Fibroblast of lung (primary cell): Measurements from ENCODE around the gene PABPN1. TPM values are rescaled to one million over a fixed set of nuclear protein-coding genes. Genes with fewer than 3 reads are reported as not detected.

Source experiments
- DNase-seq, 2 donors: peaks; one replicate each; pipeline versions ENCODE4 v3.0.0 to v3.0.0-alpha.2; 2010; ENCODE audit warnings: low read depth in 2 of 2
- H2AFZ ChIP-seq: 2 replicates; pipeline ENCODE4 v1.5.1; 2012; ENCODE audit warnings: low read length, control low read depth, inconsistent platforms
- H3K27ac ChIP-seq: 2 replicates; pipeline ENCODE4 v1.5.1; 2011; ENCODE audit warnings: low read length, control low read depth; ENCODE audit not compliant: insufficient read depth
- H3K27me3 ChIP-seq: 2 replicates; pipeline ENCODE4 v1.5.1; 2011; ENCODE audit warnings: mild to moderate bottlenecking, low read length; ENCODE audit not compliant: control insufficient read depth, insufficient read depth
- H3K36me3 ChIP-seq: 2 replicates; pipeline ENCODE4 v1.5.1; 2011; ENCODE audit warnings: low read length; ENCODE audit not compliant: control insufficient read depth, insufficient read depth
- H3K4me1 ChIP-seq: 2 replicates; pipeline ENCODE4 v1.5.1; 2011; ENCODE audit warnings: low read length; ENCODE audit not compliant: control insufficient read depth, insufficient read depth; ENCODE audit errors: extremely low read depth
- H3K4me2 ChIP-seq: 2 replicates; pipeline ENCODE4 v1.5.1; 2011; ENCODE audit warnings: low read length, control low read depth; ENCODE audit not compliant: insufficient read depth; ENCODE audit errors: extremely low read depth
- H3K4me3 ChIP-seq, 4 experiments: fragments of 200-600 bp in 1 of 4; sonication (generic) in 1 of 4; replicated peaks in 1 of 4; 2 replicates each; pipeline ENCODE4 v1.5.1; 2011 to 2016; ENCODE audit warnings: low read length in 4 of 4, low read depth in 3 of 4, mild to moderate bottlenecking in 3 of 4, control low read depth in 2 of 4, inconsistent platforms in 1 of 4, mixed read lengths in 1 of 4; ENCODE audit not compliant: insufficient read depth in 1 of 4; ENCODE audit errors: control extremely low read depth in 1 of 4
- H3K79me2 ChIP-seq: 2 replicates; pipeline ENCODE4 v1.5.1; 2012; ENCODE audit warnings: mild to moderate bottlenecking, low read length, inconsistent platforms; ENCODE audit not compliant: control insufficient read depth, insufficient read depth
- H3K9ac ChIP-seq: 2 replicates; pipeline ENCODE4 v1.5.1; 2011; ENCODE audit warnings: mild to moderate bottlenecking, low read length, control low read depth; ENCODE audit not compliant: insufficient read depth
- H3K9me3 ChIP-seq: 2 replicates; pipeline ENCODE4 v1.5.1; 2012; ENCODE audit warnings: low read depth, low read length; ENCODE audit not compliant: control insufficient read depth, insufficient read depth
- H4K20me1 ChIP-seq: 2 replicates; pipeline ENCODE4 v1.5.1; 2011; ENCODE audit warnings: low read length; ENCODE audit not compliant: control insufficient read depth, insufficient read depth; ENCODE audit errors: extremely low read depth
- EZH2 ChIP-seq: IDR thresholded peaks from 2 replicates; pipeline ENCODE4 v1.5.1; 2012; ENCODE audit warnings: low read length, control low read depth, mild to moderate bottlenecking; ENCODE audit errors: missing control alignments
- polyA plus RNA-seq, 2 donors: library from polyadenylated mRNA; depleted of rRNA in 1 of 2; stranded (reverse) in 1 of 2; unstranded in 1 of 2; fragments of >200 nt; gene quantifications; 2 replicates each; pipeline ENCODE4 v1.2.1, GENCODE V29; 2011 to 2012; ENCODE audit warnings: missing spikeins in 1 of 2
- total RNA-seq: library from RNA; depleted of rRNA; stranded (reverse); fragments of >200 nt; gene quantifications from 2 replicates; pipeline ENCODE4 v1.2.1, GENCODE V29; 2014
- TF ChIP-seq, protein P1 (sequence below), 2 donors: IDR thresholded peaks in 1 of 2; conservative IDR thresholded peaks in 1 of 2; 1 replicate in 1 of 2; 2 replicates in 1 of 2; pipeline ENCODE4 v1.5.1; 2011 to 2012; ENCODE audit warnings: low read length in 2 of 2, control low read depth in 1 of 2, inconsistent platforms in 1 of 2, low read depth in 1 of 2, mild to moderate bottlenecking in 1 of 2

Gene PABPN1
- total and polyA plus RNA-seq, 2 donors (not counting 1 experiment from before 2014, with no cell fraction given): 73.2 to 152 TPM

GRCh38 chr14:23359167-23359626 lies 37.9 kb downstream of the PABPN1 start:
- no peak overlapping the region for H3K9ac ChIP-seq
- H2AFZ ChIP-seq: no peak overlapping the region
- H3K79me2 ChIP-seq: no peaks in the 10 kb centered on the region
- no peaks in the 10 kb centered on the region for H4K20me1 ChIP-seq
- H3K4me2 ChIP-seq: no peak overlapping the region
- no peaks in the 10 kb centered on the region for H3K36me3 ChIP-seq
- no peak for TF ChIP-seq EZH2
- TF ChIP-seq, protein P1, sequence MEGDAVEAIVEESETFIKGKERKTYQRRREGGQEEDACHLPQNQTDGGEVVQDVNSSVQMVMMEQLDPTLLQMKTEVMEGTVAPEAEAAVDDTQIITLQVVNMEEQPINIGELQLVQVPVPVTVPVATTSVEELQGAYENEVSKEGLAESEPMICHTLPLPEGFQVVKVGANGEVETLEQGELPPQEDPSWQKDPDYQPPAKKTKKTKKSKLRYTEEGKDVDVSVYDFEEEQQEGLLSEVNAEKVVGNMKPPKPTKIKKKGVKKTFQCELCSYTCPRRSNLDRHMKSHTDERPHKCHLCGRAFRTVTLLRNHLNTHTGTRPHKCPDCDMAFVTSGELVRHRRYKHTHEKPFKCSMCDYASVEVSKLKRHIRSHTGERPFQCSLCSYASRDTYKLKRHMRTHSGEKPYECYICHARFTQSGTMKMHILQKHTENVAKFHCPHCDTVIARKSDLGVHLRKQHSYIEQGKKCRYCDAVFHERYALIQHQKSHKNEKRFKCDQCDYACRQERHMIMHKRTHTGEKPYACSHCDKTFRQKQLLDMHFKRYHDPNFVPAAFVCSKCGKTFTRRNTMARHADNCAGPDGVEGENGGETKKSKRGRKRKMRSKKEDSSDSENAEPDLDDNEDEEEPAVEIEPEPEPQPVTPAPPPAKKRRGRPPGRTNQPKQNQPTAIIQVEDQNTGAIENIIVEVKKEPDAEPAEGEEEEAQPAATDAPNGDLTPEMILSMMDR (conservative IDR thresholded peaks at IDR 0.05 in 1 of 2, IDR thresholded peaks at IDR 0.05 in 1 of 2; ENCODE audit: low read depth in 1 of 2, low read length in 2 of 2): no peak
- H3K4me3 ChIP-seq: no peak overlapping the region
- DNase-seq: no peak
- H3K27me3 ChIP-seq: peaks cover 4% of the 10 kb centered on the region
- no peak overlapping the region for H3K27ac ChIP-seq
- H3K4me1 ChIP-seq: no peaks in the 10 kb centered on the region
- no peaks in the 10 kb centered on the region for H3K9me3 ChIP-seq

GRCh38 chr14:23359722-23360447 lies 38.6 kb downstream of the PABPN1 start:
- H3K79me2 ChIP-seq: no peaks in the 10 kb centered on the region
- H3K4me1 ChIP-seq: no peaks in the 10 kb centered on the region
- no peak overlapping the region for H3K4me2 ChIP-seq
- H3K27ac ChIP-seq: no peak overlapping the region
- DNase-seq: no peak
- TF ChIP-seq, protein P1 (conservative IDR thresholded peaks at IDR 0.05 in 1 of 2, IDR thresholded peaks at IDR 0.05 in 1 of 2; ENCODE audit: low read depth in 1 of 2, low read length in 2 of 2): no peak
- TF ChIP-seq EZH2: no peak
- no peak overlapping the region for H3K9ac ChIP-seq
- H3K36me3 ChIP-seq: no peaks in the 10 kb centered on the region
- no peak overlapping the region for H2AFZ ChIP-seq
- peaks cover 6% of the 10 kb centered on the region for H3K27me3 ChIP-seq
- no peaks in the 10 kb centered on the region for H4K20me1 ChIP-seq
- no peaks in the 10 kb centered on the region for H3K9me3 ChIP-seq
- H3K4me3 ChIP-seq: no peak overlapping the region

- Histone ChIP-seq H4K20me1 (no peaks in the 10 kb centered on the region), H3K9ac (no peak overlapping the region), H3K36me3 (no peaks in the 10 kb centered on the region), H3K27me3 (peaks cover 6% of the 10 kb centered on the region), H3K27ac (no peak overlapping the region), H3K4me2 (no peak overlapping the region), H3K4me3 (no peak overlapping the region), H3K9me3 (no peaks in the 10 kb centered on the region), H3K79me2 (no peaks in the 10 kb centered on the region), H2AFZ (no peak overlapping the region), H3K4me1 (no peaks in the 10 kb centered on the region)
- no peak for TF ChIP-seq EZH2
- TF ChIP-seq, protein P1 (conservative IDR thresholded peaks at IDR 0.05 in 1 of 2, IDR thresholded peaks at IDR 0.05 in 1 of 2; ENCODE audit: low read depth in 1 of 2, low read length in 2 of 2): no peak
- DNase-seq: no peak
Measured at GRCh38 chr14:23360496-23360895, 39.2 kb downstream of the PABPN1 start.
